ENCODE data around the gene CISH. TPM values are rescaled to one million over a fixed set of nuclear protein-coding genes. Genes with fewer than 3 reads are reported as not detected.

The CISH gene
- total and polyA plus RNA-seq, 10 of the 15 experiments (the other 5 are each of a cell fraction or from before 2014, with no cell fraction given) = 0.21 to 4.4 (median 1.8) TPM

GRCh38 chr3:50572158-50572557 lies 39.4 kb downstream of the CISH start:
- ChIA-PET SMC1A (ENCODE audit: uncharacterized antibody, unreplicated experiment) (interaction anchor here (0.7 to 6.5 kb wide), 10 partner anchors 13 to 221 kb away, joined by 3 to 137 read pairs (median 4); partner anchors contain the start of genes CISH, CYB561D2, MAPKAPK3 and NPRL2), POLR2A (interaction anchor here (1.4 to 1.8 kb wide), 2 partner anchors 18 to 40 kb away, joined by 4 to 10 read pairs; partner anchors contain the start of gene CISH), RAD21 (ENCODE audit: unreplicated experiment) (interaction anchor here (0.8 to 7.1 kb wide), 5 partner anchors 14 to 43 kb away, joined by 4 to 244 read pairs (median 6); partner anchors contain the start of genes CISH and MAPKAPK3), CTCF (interaction anchor here (0.9 to 11.6 kb wide), 10 partner anchors 8 to 83 kb away, joined by 3 to 410 read pairs (median 6); partner anchors contain the start of genes CISH and MAPKAPK3)
- 9% methylated on average over 1 of the region's 1 CpG for WGBS (ENCODE audit: insufficient coverage, insufficient replicate concordance, low lambda C conversion rate, missing lambda C conversion rate)
- H4K20me1 ChIP-seq (ENCODE audit: control insufficient read depth, insufficient read depth) = no peaks in the 10 kb centered on the region
- ATAC-seq (peak; percentile 44), DNase-seq (ENCODE audit: low read depth, low spot score) (no peak), FAIRE-seq (peak; percentile 90)
- H3K9me3 ChIP-seq (replicated peaks; ENCODE audit: control insufficient read depth, insufficient read depth, low read length) = no peaks in the 10 kb centered on the region
- intact Hi-C loops (cut with micrococcal nuclease; ENCODE audit: unreplicated experiment) = loop anchor here (1.0 to 2.0 kb wide), 2 partner anchors 19 to 42 kb away; no protein-coding TSS in a partner anchor
- 0 out of 2 replicates have a peak overlapping the region, but pooled peaks have one; percentile 8 for H3K9ac ChIP-seq (ENCODE audit: control insufficient read depth, insufficient read depth, low read length)
- no peak overlapping the region for H3K4me2 ChIP-seq (ENCODE audit: control insufficient read depth, insufficient read depth)
- H3K36me3 ChIP-seq (ENCODE audit: control insufficient read depth in 2 of 2, insufficient read depth in 2 of 2, low read length in 1 of 2) = no peaks in the 10 kb centered on the region; a peak in 2 of 4 replicates
- no TSS peak for BruUV-seq (replicated peaks)
- H3K4me3 ChIP-seq = no peak overlapping the region
- no peak overlapping the region for H2AFZ ChIP-seq (ENCODE audit: control insufficient read depth, low read depth, low read length)
- in situ Hi-C loops (cut with MboI) = no loop called here
- H3K4me1 ChIP-seq (ENCODE audit: control insufficient read depth, insufficient read depth, low read length) = peaks cover 13% of the 10 kb centered on the region
- peaks cover 5% of the 10 kb centered on the region for H3K79me2 ChIP-seq (ENCODE audit: control insufficient read depth, insufficient read depth, low read length)
- no peak overlapping the region; the same call in 1 of the 2 replicates for H3K27ac ChIP-seq (ENCODE audit: control insufficient read depth, insufficient read depth)
- no peaks in the 10 kb centered on the region for H3K27me3 ChIP-seq (replicated peaks in 1 of 2; ENCODE audit: control insufficient read depth in 2 of 2, insufficient read depth in 2 of 2, low read length in 1 of 2)
- TF ChIP-seq EED (IDR thresholded peaks at IDR 0.05; ENCODE audit: low read depth) (no peak), CHD1 (IDR thresholded peaks at IDR 0.05; ENCODE audit: low read depth, low read length) (no peak), SMAD5 (IDR thresholded peaks at IDR 0.05; ENCODE audit: low read depth) (no peak), CHD2 (IDR thresholded peaks at IDR 0.05; ENCODE audit: borderline replicate concordance, low read depth, low read length) (no peak), SPI1 (IDR thresholded peaks at IDR 0.05; ENCODE audit: borderline replicate concordance, insufficient read depth, low read depth, low read length) (peak; percentile 10; the same call in 1 of the 2 replicates), RB1 (IDR thresholded peaks at IDR 0.05; ENCODE audit: borderline replicate concordance) (0 out of 2 replicates have a peak, but pooled peaks have one; percentile 36), POLR2A (IDR thresholded peaks at IDR 0.05; ENCODE audit: low read depth, low read length) (no peak), E4F1 (IDR thresholded peaks at IDR 0.05; ENCODE audit: borderline replicate concordance, partially characterized antibody) (no peak), KLF5 (IDR thresholded peaks at IDR 0.05; ENCODE audit: partially characterized antibody) (no peak), ZBTB4 (CRISPR knock-in tag; IDR thresholded peaks at IDR 0.05) (no peak), EZH2 (IDR thresholded peaks at IDR 0.05; ENCODE audit: borderline replicate concordance, control insufficient read depth, low read depth, low read length) (no peak), RAD21 (IDR thresholded peaks at IDR 0.05; ENCODE audit: insufficient read depth, low read depth, low read length) (peak; percentile 94), KDM1A (IDR thresholded peaks at IDR 0.05; ENCODE audit: borderline replicate concordance) (no peak), CREB1 (IDR thresholded peaks at IDR 0.05; ENCODE audit: low read depth) (no peak), CEBPB (IDR thresholded peaks at IDR 0.05; ENCODE audit: borderline replicate concordance in 1 of 2, low read depth in 2 of 2, low read length in 2 of 2) (no peak), FOXK2 (IDR thresholded peaks at IDR 0.05) (no peak)

Measured in GM12878 (cell line).